Left ventricle myocardium inferior (tissue), 1 donor: ENCODE data around the gene PTGER4. TPM values are rescaled to one million over a fixed set of nuclear protein-coding genes. Genes with fewer than 3 reads are reported as not detected.

Experiments used
- DNase-seq: peaks from one replicate; pipeline ENCODE4 v3.0.0-alpha.2; 2020
- H3K27ac ChIP-seq: fragments of 200-600 bp; replicated peaks from 2 replicates; pipeline ENCODE4 v1.8.0; 2021
- H3K27me3 ChIP-seq: fragments of 200-600 bp; 2 replicates; pipeline ENCODE4 v1.8.0; 2021; ENCODE audit warnings: low read depth
- H3K36me3 ChIP-seq: fragments of 200-600 bp; 2 replicates; pipeline ENCODE4 v1.8.0; 2021
- H3K4me1 ChIP-seq: fragments of 200-600 bp; 2 replicates; pipeline ENCODE4 v1.8.0; 2021
- H3K4me3 ChIP-seq: fragments of 200-600 bp; 2 replicates; pipeline ENCODE4 v1.8.0; 2021; ENCODE audit warnings: mild to moderate bottlenecking, moderate library complexity
- H3K9me3 ChIP-seq: fragments of 200-600 bp; replicated peaks from 2 replicates; pipeline ENCODE4 v1.8.0; 2021
- intact Hi-C: fragments of 100-400 bp; cut with micrococcal nuclease; formaldehyde crosslinking; loops from one replicate; pipeline ENCODE4 v1.11.0; 2022
- total RNA-seq: library from RNA; stranded (reverse); fragmentation: NEBNext Ultra II Directional; extraction: Animal tissue kit (Norgen Biotek cat#: 25700); gene quantifications from one replicate; pipeline ENCODE4 v1.2.1, GENCODE V29; 2021
- TF ChIP-seq, protein P1 (sequence below): fragments of 200-600 bp; IDR thresholded peaks from 2 replicates; pipeline ENCODE4 v1.8.0; 2021; ENCODE audit warnings: antibody characterized with exemption, mild to moderate bottlenecking, borderline replicate concordance
- donor health status: DM: no; HTN: yes; CAD: no; lungs with severe emphysema.

Gene PTGER4
- total RNA-seq, 1 donor from 2014 or later, result 6.2 TPM

DNA sequence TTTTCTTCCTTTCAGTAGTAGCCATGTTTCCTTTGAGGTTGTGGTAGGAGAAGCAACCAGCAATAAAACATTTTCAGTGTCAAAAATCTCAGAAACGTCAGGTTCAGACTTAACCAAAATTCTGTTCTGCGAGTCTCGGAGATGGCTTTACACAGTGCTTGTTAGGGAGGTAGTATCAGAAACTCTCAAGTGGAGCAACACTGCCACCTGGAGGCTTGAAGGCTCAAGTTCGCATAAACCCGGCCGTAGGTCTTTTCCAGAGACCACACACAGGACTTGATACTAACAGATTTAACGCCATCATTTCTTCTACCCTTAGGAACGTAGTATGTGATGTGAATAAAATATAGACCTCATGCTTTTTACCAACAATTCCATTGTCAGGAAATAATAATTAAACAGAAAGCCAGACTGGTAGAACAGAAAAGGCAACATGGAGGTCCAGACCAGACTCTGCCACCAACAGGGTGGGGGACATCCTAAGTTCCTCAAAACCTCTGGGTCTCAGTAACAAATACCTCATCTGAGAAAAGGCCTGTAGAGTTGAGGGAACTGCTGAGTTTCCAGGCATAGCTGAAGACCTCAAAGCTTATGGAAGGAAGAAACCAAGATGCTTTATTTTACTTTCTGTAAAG is 8.5 kb downstream of the PTGER4 start:
- DNase-seq, result peak; percentile 78
- Histone ChIP-seq H3K36me3 (peaks cover 12% of the 10 kb centered on the region), H3K9me3 (no peaks in the 10 kb centered on the region), H3K27me3 (peaks cover 17% of the 10 kb centered on the region), H3K4me3 (peak overlapping the region; percentile 95), H3K4me1 (peaks cover 57% of the 10 kb centered on the region), H3K27ac (peak overlapping the region; percentile 93)
- TF ChIP-seq, protein P1, sequence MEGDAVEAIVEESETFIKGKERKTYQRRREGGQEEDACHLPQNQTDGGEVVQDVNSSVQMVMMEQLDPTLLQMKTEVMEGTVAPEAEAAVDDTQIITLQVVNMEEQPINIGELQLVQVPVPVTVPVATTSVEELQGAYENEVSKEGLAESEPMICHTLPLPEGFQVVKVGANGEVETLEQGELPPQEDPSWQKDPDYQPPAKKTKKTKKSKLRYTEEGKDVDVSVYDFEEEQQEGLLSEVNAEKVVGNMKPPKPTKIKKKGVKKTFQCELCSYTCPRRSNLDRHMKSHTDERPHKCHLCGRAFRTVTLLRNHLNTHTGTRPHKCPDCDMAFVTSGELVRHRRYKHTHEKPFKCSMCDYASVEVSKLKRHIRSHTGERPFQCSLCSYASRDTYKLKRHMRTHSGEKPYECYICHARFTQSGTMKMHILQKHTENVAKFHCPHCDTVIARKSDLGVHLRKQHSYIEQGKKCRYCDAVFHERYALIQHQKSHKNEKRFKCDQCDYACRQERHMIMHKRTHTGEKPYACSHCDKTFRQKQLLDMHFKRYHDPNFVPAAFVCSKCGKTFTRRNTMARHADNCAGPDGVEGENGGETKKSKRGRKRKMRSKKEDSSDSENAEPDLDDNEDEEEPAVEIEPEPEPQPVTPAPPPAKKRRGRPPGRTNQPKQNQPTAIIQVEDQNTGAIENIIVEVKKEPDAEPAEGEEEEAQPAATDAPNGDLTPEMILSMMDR, result peak; percentile 92
- intact Hi-C loops, result loop anchor here (2.0 to 5.0 kb wide), 2 partner anchors 739 to 1111 kb away; no protein-coding TSS in a partner anchor

GRCh38 chr5:40688996-40689395 is 9.3 kb downstream of the PTGER4 start:
- intact Hi-C loops, result loop anchor here (2.0 to 5.0 kb wide), 2 partner anchors 740 to 1112 kb away; no protein-coding TSS in a partner anchor
- no peak for DNase-seq
- H3K4me3 ChIP-seq, result no peak overlapping the region
- H3K4me1 ChIP-seq, result peaks cover 57% of the 10 kb centered on the region
- H3K27me3 ChIP-seq, result peaks cover 17% of the 10 kb centered on the region
- H3K9me3 ChIP-seq, result no peaks in the 10 kb centered on the region
- TF ChIP-seq, protein P1, result no peak
- H3K27ac ChIP-seq, result peak overlapping the region; percentile 93
- H3K36me3 ChIP-seq, result peaks cover 19% of the 10 kb centered on the region

DNA sequence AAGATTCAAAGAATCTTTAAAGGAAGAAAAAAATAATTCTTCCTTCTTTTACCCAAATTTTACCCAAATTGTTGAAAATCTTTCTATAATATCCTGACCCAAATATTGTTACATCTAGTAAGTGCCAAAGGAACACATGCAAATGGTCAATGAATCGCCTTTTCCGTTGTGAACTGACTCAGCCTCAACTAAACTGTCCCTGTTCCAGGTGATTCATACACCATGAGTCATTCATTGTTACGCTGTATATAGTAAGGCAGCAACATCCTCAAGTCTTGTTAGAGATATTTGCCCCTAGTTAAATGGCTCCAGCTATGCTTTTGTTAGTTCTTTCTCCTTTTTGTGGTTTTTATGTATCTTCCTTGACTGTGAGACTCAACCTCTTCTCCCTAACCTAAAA is 9.7 kb downstream of the PTGER4 start:
- no peak overlapping the region for H3K4me3 ChIP-seq
- H3K27ac ChIP-seq, result peak overlapping the region; percentile 93
- peaks cover 23% of the 10 kb centered on the region for H3K36me3 ChIP-seq
- DNase-seq, result no peak
- intact Hi-C loops, result loop anchor here (2.0 to 5.0 kb wide), 2 partner anchors 741 to 1112 kb away; no protein-coding TSS in a partner anchor
- peaks cover 17% of the 10 kb centered on the region for H3K27me3 ChIP-seq
- H3K9me3 ChIP-seq, result no peaks in the 10 kb centered on the region
- TF ChIP-seq, protein P1, result no peak
- H3K4me1 ChIP-seq, result peaks cover 57% of the 10 kb centered on the region

- TF ChIP-seq, protein P1, result no peak
- Histone ChIP-seq H3K27me3 (peaks cover 12% of the 10 kb centered on the region), H3K4me1 (peaks cover 52% of the 10 kb centered on the region), H3K9me3 (no peaks in the 10 kb centered on the region), H3K27ac (peak overlapping the region; percentile 93), H3K36me3 (peaks cover 28% of the 10 kb centered on the region), H3K4me3 (no peak overlapping the region)
- no peak for DNase-seq
- intact Hi-C loops, result no loop called here
Measured at GRCh38 chr5:40690267-40690666, 10.6 kb downstream of the PTGER4 start.

DNA sequence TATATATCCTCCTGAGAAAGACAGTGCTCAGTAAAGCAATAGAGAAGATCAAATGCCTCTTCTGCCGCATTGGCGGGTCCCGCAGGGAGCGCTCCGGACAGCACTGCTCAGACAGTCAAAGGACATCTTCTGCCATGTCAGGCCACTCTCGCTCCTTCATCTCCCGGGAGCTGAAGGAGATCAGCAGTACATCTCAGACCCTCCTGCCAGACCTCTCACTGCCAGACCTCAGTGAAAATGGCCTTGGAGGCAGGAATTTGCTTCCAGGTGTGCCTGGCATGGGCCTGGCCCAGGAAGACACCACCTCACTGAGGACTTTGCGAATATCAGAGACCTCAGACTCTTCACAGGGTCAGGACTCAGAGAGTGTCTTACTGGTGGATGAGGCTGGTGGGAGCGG is 12.2 kb downstream of the PTGER4 start:
- intact Hi-C loops, result no loop called here
- Histone ChIP-seq H3K27me3 (peaks cover 6% of the 10 kb centered on the region), H3K9me3 (no peaks in the 10 kb centered on the region), H3K4me3 (no peak overlapping the region), H3K27ac (no peak overlapping the region), H3K36me3 (peaks cover 39% of the 10 kb centered on the region), H3K4me1 (peaks cover 39% of the 10 kb centered on the region)
- DNase-seq, result no peak
- TF ChIP-seq, protein P1, result no peak
